ENCODE measurements around the gene UTP3.
A peak's percentile ranks its signal among the peaks of the same experiment; 100 is the strongest.
"Not testable (repeated sequence)": the region's sequence is repeated elsewhere in the genome, so short reads cannot be mapped to it uniquely, and the experiment has no call there.

UTP3 gene, protein sequence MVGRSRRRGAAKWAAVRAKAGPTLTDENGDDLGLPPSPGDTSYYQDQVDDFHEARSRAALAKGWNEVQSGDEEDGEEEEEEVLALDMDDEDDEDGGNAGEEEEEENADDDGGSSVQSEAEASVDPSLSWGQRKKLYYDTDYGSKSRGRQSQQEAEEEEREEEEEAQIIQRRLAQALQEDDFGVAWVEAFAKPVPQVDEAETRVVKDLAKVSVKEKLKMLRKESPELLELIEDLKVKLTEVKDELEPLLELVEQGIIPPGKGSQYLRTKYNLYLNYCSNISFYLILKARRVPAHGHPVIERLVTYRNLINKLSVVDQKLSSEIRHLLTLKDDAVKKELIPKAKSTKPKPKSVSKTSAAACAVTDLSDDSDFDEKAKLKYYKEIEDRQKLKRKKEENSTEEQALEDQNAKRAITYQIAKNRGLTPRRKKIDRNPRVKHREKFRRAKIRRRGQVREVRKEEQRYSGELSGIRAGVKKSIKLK

DNA sequence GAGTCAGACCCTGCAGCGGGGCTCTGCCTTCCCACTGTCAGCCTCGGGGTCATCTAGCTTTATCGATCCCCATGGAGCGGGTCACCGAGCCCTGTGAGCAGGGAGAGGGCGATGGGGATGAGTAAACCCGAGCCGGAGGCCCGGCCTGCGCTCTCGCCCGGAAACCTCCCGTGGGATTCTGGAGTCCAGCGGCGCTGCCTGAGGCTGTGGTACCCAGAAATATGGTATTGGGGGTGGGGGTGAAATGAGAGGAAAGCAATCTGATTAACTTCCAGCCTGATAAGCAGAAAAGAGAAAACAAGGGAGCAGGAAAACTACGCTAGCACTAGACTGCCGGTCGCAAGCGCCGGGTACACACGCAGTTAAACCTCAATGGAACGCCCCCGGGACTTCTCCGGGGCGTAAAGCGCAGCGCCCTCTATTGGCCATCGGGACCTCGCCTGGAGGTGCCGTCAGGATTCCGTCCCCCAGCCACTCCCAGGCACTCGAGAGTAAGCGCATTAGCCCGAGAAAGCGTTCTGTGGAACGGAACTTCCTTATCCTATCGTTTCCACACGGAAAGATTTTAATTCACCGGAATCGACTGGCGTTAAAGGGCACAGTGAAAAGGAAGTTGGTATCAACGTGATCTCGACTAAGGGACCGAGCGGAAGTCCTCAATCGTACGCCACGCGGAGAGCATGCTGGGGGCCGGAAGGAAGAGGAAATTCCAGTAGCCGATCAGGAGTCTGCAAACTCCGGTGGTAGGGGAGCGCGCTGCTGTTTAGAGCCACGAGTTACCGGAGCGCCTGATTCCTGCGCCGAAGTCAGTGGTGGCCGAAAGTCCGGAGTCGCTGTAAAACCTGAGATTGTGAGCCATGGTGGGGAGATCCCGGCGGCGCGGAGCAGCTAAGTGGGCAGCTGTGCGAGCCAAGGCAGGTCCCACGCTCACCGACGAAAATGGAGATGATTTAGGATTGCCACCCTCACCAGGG, at the start of gene UTP3:
UTP3 (plus strand) TSS at position 712 of the 974 bp plus-strand sequence; CDS start at position 858, 146 bp downstream.
- DNase-seq, result peak; percentile 98

DNA sequence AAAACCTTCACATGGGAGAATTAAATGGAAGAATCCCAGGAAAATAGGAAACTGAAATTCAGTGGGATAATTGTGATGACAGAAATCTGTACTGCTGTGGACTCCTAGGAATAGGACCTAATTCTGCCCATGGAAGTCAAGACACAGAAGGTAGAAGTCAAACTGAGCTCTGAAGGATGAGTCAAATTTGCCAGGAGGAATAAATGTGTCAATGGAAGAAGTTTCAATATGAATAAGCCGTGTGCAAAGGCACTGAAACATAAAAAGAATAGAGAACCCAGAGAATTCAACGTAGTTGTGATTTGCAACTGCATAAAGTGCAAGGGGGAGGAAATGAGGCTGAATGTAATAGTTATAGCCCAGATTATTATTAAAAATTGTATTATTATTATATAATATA, 48.1 kb upstream of the UTP3 start:
- no peak for DNase-seq

DNA sequence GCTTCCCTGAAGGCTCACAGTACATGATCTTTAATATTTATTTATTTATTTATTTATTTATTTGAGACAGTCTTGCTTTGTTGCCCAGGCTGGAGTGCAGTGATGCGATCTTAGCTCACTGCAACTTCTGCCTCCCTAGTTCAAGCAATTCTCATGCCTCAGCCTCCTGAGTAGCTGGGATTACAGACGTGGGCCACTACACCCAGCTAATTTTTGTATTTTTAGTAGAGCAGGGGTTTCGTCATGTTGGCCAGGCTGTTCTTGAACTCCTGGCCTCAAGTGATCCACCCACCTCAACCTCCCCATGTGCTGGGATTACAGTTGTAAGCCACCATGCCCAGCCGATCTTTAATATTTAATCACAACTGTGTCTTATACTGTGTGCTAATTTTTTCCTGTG, 37.6 kb upstream of the UTP3 start:
- DNase-seq, result not testable (repeated sequence)

DNA sequence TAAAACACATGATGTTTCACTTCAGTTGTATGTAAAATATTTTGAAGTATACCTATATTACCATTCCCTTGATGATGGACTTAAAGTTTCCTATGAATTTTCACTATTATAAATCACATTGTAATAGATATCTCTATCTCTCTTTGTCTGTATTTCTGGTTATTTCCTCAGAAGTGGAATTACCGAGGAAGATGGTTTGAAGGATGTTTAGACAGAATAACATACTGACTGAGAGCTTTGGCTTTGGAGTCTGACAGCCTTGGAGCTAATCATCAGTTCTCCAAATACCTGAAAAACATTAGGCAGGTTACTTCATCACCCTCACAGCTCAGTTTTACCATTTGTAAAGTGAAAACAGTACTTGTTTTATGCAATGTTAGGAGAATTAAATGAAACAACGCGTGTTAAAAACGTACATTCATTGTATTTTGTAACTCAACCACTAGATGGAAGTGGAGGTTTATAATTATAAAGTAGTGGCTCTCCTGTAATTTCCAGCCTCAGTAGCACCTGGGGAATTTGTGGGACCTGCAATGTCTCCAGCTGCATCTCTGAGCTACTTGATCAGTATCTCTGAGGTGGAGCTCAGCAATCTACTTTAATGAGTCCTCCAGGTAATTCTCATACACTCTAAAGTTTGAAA, 36.3 kb upstream of the UTP3 start:
- DNase-seq, result peak; percentile 51

DNA sequence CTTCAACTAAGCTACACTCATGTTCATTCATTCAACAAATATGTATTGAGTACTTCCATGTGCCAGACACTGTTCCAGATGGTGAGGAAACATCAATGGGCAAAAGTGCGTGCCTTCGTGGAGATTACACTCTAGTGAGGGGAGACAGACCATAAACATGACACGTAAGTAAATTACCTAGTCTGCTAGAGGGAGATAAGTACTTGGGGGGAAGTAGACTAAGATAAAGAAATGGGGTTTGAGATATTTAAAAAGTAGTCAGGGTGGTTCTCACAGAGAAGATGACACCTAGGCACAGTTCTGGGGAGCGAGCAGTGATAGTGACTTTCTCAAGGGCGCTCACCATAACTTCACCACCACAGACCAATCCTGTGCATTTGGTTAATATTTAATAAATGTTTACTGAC, 33.7 kb upstream of the UTP3 start:
- no peak for DNase-seq

DNA sequence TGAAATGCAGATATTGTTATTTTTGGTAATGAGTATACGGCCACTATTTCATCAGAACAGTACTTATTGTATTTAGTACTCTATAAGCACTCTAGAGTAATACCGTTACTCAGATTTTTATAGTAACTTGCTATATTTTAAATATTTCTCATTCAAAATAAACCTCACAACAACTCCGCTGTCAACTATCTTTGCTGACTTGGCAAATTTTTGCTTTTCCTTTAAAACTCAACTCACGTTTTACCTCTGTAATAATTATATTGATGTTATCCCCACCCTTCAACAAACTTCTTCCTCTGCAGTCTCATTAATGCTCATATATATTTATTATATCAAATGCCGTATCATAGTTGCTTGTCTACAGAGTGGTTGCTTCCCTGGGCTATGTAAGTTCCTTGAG, 31.0 kb upstream of the UTP3 start:
- no peak for DNase-seq

DNA sequence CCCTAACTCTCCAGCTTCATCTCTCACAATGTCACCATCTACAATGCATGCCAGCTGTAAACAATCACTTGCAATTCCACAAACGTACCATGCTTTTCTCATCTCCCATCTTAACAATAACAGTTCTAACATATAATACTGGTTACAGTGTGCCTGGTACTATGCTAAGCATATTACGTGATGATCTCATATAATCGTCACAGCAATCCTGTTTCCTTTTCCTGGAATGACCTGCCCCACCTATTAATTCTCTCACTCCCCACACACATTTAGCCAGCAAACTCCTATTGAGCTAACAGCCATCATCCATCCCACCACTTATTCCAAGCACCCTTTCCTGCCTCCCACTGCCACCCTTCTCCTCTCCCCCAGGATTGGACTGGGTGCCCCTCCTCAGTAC, 29.9 kb upstream of the UTP3 start:
- no peak for DNase-seq

DNA sequence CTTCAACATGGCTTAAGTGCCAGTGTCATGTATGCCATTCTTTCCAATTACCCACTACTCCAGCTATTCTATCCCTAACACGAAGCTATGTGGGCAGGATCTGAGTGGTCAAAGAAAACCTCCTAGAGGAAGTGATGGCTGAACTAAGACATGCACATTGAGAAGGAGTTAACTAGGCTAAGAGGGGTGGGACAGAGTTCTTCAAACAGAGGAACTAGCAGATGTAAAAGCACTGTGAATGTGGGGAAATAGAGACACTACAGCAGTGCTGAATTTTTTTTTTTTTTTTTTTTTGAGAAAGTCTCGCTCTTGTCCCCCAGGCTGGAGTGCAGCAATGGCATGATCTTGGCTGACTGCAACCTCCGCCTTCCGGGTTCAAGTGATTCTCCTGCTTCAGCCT, 28.2 kb upstream of the UTP3 start:
- DNase-seq, result no peak

DNA sequence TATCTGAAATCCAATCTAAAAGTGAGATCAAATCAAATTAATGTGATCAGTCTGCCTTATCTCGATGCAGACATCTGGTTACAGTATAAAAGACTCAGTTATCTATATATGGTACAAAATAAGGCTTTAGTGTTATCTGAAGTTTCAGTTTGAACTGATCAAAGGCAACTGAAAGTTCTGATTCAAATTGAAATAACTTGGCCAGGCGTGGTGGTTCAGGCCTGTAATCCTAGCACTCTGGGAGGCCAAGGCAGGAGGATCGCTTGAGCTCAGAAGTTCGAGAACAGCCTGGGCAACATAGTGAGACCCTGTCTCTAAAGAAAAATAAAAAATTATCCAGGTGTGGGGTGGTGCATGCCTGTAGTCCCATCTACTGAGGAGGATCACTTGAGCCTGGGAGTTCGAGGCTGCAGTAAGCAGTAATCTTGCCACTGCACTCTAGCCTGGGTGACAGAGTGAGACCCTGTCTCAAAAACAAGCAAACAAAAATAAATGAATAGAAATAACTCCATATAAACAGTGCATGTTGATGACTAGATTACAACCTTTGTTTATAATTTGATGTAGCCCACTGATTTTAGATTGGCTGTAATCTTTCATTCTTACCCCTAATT, 26.9 kb upstream of the UTP3 start:
- not testable (repeated sequence) for DNase-seq

DNA sequence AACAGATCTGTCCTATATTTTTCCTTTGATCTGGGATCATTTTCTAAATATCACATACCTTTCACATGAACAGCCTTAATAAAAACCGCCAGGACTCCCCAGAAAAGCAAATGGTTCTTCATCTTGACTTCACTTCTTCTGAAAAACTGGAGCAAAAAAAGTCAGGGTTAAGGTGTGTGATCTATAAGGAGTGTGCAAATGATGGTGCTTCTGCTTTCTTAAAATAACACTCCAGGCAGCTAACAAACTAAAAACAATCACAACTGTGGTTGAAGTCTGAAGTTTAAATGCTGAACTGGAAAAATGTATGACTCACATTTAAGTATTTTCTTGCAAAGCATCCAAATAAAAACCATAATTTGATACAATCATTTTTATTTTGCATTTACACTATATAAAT, 22.0 kb upstream of the UTP3 start, which contains the start of gene JCHAIN:
JCHAIN (minus strand) TSS at position 140 of the 400 bp plus-strand sequence; CDS start at position 122, 18 bp downstream.
- no peak for DNase-seq

DNA sequence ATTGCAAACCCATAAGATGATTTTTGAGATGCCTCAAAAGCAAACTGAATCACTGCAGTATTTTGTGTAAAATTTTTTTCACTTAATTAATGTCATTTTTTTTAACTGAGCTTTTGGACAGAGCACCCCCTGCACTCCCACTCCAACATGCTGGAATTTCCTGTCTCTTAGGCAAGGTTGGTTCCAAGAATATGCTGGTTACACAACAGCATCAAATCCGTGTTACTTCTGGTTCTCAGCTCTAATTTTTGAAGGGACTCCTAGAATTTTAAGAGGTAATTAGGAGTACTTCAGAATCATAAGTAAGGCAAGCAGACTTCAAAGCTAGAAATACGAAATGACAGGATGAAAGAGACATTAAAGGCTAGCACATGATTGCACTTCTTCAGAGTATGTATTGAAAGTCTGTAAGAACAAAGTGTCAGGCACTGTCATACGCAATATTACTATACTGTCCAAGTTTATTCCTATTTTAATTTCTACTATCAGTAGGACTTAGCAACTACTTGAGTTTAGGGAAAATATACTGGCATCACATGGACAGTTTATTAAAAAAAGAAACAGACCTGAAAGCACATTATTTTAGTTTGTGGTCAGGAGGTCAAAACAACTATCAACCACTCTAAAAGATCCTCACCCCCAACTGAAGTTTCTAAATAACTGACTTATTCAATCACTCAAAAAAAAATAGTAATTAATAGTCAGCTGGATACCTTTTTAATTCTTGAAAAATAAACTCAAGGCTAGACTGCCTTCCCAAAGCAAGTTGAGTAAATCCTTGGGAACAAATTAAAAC, 20.4 kb upstream of the UTP3 start:
- DNase-seq, result no peak

DNA sequence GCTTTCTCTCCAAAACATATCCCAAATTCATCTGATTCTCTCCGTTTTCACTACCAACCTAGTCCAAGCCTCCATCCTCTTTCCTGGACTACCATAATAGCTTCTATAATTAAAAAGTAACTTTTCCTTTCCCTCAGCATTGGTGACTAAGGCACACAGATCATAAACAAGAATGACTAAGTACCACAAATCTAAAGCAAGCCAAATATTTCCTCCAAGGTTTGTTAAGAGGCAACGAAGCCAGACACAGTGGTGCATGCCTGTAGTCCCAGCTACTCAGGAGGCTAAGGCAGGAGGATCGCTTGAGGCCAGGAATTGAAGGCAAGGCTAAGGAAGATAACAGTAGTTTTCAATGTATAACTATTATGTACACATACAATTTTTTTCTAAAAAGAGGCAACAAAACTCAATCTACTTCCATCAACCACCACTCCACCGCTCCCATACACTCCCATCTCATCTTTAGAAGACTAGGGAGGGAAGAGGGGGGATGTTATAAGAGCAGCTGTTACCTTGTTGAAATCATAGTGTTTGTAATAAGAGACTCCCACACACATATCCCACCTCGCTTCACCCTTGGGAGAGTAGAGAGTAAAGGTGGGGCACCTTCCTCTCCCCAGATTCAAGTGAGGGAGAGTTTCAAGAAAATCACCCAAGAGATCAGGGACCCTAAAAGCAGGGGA, 17.9 kb upstream of the UTP3 start:
- no peak for DNase-seq

DNA sequence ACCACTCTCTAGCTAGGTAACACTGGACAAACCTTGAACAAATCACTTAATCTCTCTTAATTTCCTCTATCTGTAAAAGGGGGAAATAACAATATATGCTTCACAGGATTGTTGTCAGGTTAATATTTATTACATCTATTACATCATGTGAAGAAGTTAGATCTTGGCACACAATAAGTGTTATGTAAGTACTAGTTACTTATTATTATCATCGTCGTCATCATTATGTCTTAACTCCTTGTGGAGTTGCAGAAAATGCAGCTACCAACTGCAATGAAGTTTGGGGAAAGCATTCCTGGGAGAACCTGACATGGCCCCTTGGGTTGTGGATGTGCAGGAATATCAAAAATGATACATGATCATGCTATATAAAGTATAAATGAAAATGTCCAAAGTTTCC, 17.2 kb upstream of the UTP3 start:
- DNase-seq, result peak; percentile 44

DNA sequence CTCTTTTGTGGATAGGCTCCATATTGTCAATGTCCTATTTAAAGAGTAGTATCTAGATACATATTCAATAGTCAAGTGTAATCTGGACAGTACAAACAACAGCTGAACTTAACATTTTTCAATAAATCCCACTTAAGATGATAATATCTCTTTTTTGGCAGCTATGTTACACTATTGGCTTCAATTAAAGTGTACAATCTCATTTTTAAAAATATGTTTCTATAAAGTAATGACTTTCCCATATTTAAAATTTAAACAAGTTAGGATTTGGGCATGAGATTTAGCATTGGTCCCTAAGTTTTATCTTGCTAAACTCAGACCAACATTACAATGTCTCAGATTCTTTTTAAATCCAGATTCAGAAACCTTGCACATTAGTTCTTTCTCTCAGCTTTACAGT, 14.1 kb upstream of the UTP3 start:
- DNase-seq, result no peak

DNA sequence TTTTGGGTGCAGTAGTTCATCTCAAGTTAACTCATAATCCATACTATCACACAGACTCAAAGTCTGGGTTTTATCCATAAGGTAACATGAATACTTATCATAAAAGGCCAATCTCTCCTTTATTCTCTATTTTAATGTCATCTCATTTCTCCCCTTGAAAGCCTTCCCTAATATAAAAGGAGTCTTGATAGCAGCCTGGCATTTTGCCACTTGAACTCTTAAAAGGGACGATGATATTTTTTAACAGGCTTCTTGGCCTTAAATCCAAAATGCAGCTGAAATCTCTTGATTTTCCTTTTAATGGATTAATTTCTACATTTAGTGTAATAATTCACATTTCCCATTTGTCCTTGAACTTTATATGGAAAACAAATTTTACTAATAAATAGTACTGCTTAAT, 13.6 kb upstream of the UTP3 start:
- DNase-seq, result no peak

DNA sequence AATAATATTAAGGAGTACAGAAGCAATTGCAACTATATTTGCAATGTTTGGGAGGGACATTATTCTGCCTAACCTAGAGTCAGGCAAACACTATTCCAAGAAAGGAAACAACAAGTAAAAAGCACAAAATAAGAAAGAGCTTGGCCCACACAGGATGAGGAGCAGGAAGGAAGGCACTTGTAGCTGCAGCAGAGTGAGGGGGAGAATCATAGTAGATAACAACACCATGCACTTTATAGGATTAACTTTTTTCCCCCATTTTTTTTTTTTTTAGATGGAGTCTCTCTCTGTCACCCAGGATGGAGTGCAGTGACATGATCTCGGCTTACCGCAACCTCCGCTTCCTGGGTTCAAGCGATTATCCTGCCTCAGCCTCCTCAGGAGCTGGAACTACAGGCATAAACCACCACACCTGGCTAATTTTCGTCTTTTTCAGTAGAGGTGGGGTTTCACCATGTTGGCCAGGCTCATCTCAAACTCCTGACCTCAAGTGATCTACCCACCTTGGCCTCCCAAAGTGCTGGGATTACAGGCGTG, 11.7 kb upstream of the UTP3 start:
- DNase-seq, result no peak

DNA sequence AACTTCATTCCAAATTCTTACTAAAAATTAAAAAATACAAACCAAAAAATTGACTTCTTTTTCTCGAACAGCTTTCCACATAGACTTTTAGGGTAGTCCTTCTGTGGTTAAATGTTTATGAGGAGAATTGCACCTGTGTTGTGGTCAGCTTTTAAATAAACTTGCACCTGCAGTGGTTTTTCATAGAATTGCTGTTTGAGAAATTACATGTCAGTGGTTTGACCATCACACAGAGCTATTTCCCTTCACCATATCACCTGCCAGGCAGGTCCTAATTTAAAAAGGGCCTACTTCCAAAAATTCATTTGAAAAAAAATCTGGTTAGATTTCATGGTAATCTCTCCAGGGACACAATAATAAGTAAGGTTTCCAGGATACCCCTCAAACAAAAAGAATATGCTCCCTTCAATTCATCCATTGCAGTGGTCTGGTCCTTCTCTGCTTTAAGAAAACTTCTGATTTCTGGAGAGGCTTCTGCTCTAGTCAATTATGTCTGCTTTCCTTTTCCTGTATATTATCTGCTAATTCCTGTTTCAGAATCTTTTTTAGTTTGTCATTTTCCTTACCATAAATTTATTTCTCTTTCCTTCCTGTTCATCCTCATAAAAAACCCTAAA, 9.8 kb upstream of the UTP3 start:
- no peak for DNase-seq

DNA sequence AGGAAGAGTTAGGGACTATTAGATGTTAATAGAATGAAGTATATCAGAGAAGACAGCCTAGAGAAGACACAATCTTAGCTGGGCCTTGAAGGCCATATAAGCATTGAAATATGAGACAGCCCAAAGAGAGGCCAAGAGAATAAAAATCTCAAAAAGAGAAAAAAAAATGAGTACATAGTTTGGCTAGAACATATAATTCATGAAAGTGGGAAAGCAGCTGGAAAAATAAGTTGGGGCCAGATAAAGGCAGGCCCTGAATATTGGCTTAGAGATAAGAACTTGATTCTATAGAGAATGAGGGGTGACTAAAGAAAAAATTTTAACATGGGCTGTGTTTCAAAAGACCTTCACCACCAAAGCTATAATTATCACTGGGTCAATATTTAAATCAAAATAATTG, 7.4 kb upstream of the UTP3 start:
- DNase-seq, result no peak

DNA sequence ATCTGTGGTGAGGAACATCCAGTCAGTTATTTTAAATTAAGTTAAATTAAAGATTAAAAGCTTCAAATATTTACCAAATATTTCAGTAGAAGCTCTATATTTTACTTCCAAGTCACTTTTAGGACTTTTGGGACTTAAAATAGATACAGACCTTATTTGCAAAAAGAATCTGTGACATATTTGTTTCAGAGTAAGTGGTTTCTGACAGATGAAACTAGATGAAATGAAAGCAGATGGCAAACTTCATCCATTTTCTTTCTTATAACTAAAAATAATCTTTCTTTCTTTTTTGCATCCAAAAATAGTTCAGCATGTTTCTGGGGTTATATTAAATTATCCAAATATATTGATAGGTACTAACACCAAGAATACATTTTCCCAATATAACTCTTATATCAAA, 6.6 kb upstream of the UTP3 start:
- DNase-seq, result no peak

DNA sequence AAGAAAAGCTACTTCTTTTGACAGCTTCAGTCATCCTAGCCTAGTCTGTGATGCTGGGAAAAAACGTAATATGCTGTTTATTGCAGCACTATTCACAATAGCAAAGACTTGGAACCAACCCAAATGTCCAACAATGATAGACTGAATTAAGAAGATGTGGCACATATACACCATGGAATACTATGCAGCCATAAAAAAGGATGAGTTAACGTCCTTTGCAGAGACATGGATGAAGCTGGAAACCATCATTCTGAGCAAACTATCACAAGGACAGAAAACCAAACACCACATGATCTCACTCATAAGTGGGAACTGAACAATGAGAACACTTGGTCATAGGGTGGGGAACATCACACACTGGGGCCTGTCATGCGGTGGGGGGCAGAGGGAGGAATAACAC, 6.2 kb upstream of the UTP3 start:
- DNase-seq, result not testable (repeated sequence)

Data from inflammatory macrophage treated with lipopolysaccharide for 4 hours (primary cell).